Caco-2 (cell line): ENCODE results near the gene LPAR2. TPM values are rescaled to one million over a fixed set of nuclear protein-coding genes. Genes with fewer than 3 reads are reported as not detected.

Source experiments
- BruUV-seq: library from RNA; stranded (reverse); fragments of 400-500 nt; replicated peaks from 2 replicates; lab custom pipeline; 2021; lab: Mats Ljungman, UMichigan
- CTCF ChIA-PET: fragments of 300-600 bp; sonication (Branson Sonifier 250); formaldehyde crosslinking; loops from one replicate; lab custom pipeline; 2022; ENCODE audit warnings: antibody characterized with exemption; lab: Charles Lee
- POLR2A ChIA-PET: fragments of 300-600 bp; sonication (Branson Sonifier 250); formaldehyde crosslinking; loops from one replicate; lab custom pipeline; 2022; ENCODE audit warnings: antibody characterized with exemption; lab: Charles Lee
- DNase-seq, 2 experiments: peaks; one replicate each; pipeline versions ENCODE4 v3.0.0 to v3.0.0-alpha.2; 2020 to 2022
- H3K27me3 ChIP-seq: replicated peaks from 2 replicates; pipeline ENCODE4 v1.6.0; 2011; ENCODE audit warnings: low read length; ENCODE audit not compliant: control insufficient read depth, insufficient read depth
- H3K36me3 ChIP-seq: 2 replicates; pipeline ENCODE4 v1.5.1; 2011; ENCODE audit warnings: low read length; ENCODE audit not compliant: control insufficient read depth, insufficient read depth
- H3K4me1 ChIP-seq: fragments of 250-450 bp; sonication (Bioruptor Pico); 2 replicates; pipeline ENCODE4 v1.5.1; 2020; ENCODE audit warnings: mild to moderate bottlenecking
- H3K4me3 ChIP-seq: 2 replicates; pipeline ENCODE4 v1.5.1; 2011; ENCODE audit warnings: low read depth, mild to moderate bottlenecking, control low read depth, low read length
- H3K9me3 ChIP-seq: fragments of 250-450 bp; sonication (Bioruptor Pico); 2 replicates; pipeline ENCODE4 v1.5.1; 2020; ENCODE audit warnings: mild to moderate bottlenecking, moderate library complexity
- H3K27ac Mint-ChIP-seq: one replicate; pipeline ENCODE4 v1.8.0; 2022; ENCODE audit warnings: mixed read lengths; ENCODE audit not compliant: unreplicated experiment
- H3K27me3 Mint-ChIP-seq: one replicate; pipeline ENCODE4 v1.8.0; 2022; ENCODE audit warnings: mixed read lengths; ENCODE audit not compliant: insufficient read depth, unreplicated experiment
- H3K36me3 Mint-ChIP-seq: one replicate; pipeline ENCODE4 v1.8.0; 2022; ENCODE audit warnings: mild to moderate bottlenecking, mixed read lengths; ENCODE audit not compliant: insufficient read depth, unreplicated experiment
- H3K4me1 Mint-ChIP-seq: one replicate; pipeline ENCODE4 v1.8.0; 2022; ENCODE audit warnings: low read depth, mixed read lengths; ENCODE audit not compliant: unreplicated experiment
- H3K4me3 Mint-ChIP-seq: one replicate; pipeline ENCODE4 v1.8.0; 2022; ENCODE audit warnings: mild to moderate bottlenecking, moderate library complexity, mixed read lengths; ENCODE audit not compliant: unreplicated experiment
- H3K9me3 Mint-ChIP-seq: one replicate; pipeline ENCODE4 v1.8.0; 2022; ENCODE audit warnings: mixed read lengths; ENCODE audit not compliant: unreplicated experiment
- intact Hi-C: fragments of 100-400 bp; cut with micrococcal nuclease; formaldehyde crosslinking; loops from one replicate; pipeline ENCODE4 v1.10.0; 2022; ENCODE audit not compliant: unreplicated experiment
- total RNA-seq: library from RNA; stranded (reverse); gene quantifications from 2 replicates; pipeline ENCODE4 v1.2.3, GENCODE V29; 2022
- TF ChIP-seq, protein P1 (sequence below), 2 experiments: fragments of 200-600 bp in 1 of 2; IDR thresholded peaks; 1 replicate in 1 of 2; 2 replicates in 1 of 2; pipeline versions ENCODE4 v1.5.1 to v1.8.0; 2011 to 2022; ENCODE audit warnings: antibody characterized with exemption in 1 of 2, control low read depth in 1 of 2, inconsistent platforms in 1 of 2, low read depth in 1 of 2, low read length in 1 of 2, mild to moderate bottlenecking in 1 of 2, moderate library complexity in 1 of 2; ENCODE audit not compliant: insufficient read depth in 1 of 2, severe bottlenecking in 1 of 2, unreplicated experiment in 1 of 2

Gene LPAR2
- total RNA-seq, 1 experiment from 2014 or later, result 29.3 TPM

DNA sequence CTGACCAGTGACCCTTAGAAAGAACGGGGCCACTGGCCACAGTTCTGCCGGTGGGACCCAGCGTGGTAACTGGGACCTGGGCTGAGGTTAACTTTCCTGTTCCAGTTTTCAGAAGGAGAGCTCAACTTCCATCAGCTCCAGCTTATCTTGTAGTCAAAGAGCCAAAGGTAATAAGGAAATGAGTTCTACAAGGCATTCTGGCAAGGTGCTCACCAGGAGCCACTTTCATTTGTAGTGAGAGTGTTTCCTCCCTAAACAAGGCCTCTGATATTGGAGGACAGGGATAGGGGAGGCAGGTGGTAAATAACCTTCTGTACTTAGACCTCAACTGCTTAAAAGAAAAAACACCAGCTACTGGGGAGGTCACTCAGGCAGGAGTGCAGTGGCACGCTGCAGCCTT, 47.6 kb downstream of the LPAR2 start:
- no peaks in the 10 kb centered on the region for H3K4me1 ChIP-seq
- no peaks in the 10 kb centered on the region for H3K36me3 ChIP-seq
- Mint-ChIP-seq H3K27ac (no peak overlapping the region), H3K4me3 (no peak overlapping the region), H3K36me3 (peaks cover 7% of the 10 kb centered on the region), H3K27me3 (no peaks in the 10 kb centered on the region), H3K9me3 (no peaks in the 10 kb centered on the region), H3K4me1 (peaks cover 6% of the 10 kb centered on the region)
- H3K9me3 ChIP-seq, result no peaks in the 10 kb centered on the region
- TF ChIP-seq, protein P1, sequence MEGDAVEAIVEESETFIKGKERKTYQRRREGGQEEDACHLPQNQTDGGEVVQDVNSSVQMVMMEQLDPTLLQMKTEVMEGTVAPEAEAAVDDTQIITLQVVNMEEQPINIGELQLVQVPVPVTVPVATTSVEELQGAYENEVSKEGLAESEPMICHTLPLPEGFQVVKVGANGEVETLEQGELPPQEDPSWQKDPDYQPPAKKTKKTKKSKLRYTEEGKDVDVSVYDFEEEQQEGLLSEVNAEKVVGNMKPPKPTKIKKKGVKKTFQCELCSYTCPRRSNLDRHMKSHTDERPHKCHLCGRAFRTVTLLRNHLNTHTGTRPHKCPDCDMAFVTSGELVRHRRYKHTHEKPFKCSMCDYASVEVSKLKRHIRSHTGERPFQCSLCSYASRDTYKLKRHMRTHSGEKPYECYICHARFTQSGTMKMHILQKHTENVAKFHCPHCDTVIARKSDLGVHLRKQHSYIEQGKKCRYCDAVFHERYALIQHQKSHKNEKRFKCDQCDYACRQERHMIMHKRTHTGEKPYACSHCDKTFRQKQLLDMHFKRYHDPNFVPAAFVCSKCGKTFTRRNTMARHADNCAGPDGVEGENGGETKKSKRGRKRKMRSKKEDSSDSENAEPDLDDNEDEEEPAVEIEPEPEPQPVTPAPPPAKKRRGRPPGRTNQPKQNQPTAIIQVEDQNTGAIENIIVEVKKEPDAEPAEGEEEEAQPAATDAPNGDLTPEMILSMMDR (IDR thresholded peaks at IDR 0.05; ENCODE audit: insufficient read depth in 1 of 2, low read depth in 1 of 2, low read length in 1 of 2, severe bottlenecking in 1 of 2, unreplicated experiment in 1 of 2), result no peak
- POLR2A ChIA-PET, result no interaction called here
- no peak overlapping the region for H3K4me3 ChIP-seq
- BruUV-seq, result no TSS peak
- intact Hi-C loops, result no loop called here
- DNase-seq, result no peak
- no peaks in the 10 kb centered on the region for H3K27me3 ChIP-seq
- CTCF ChIA-PET, result no interaction called here

- DNase-seq, result no peak
- no peak overlapping the region for H3K4me3 ChIP-seq
- Mint-ChIP-seq H3K27ac (no peak overlapping the region), H3K9me3 (no peaks in the 10 kb centered on the region), H3K36me3 (peaks cover 9% of the 10 kb centered on the region), H3K27me3 (no peaks in the 10 kb centered on the region), H3K4me1 (peaks cover 7% of the 10 kb centered on the region), H3K4me3 (no peak overlapping the region)
- H3K27me3 ChIP-seq, result no peaks in the 10 kb centered on the region
- ChIA-PET CTCF (no interaction called here), POLR2A (no interaction called here)
- H3K9me3 ChIP-seq, result no peaks in the 10 kb centered on the region
- TF ChIP-seq, protein P1 (IDR thresholded peaks at IDR 0.05; ENCODE audit: insufficient read depth in 1 of 2, low read depth in 1 of 2, low read length in 1 of 2, severe bottlenecking in 1 of 2, unreplicated experiment in 1 of 2), result no peak
- no peaks in the 10 kb centered on the region for H3K4me1 ChIP-seq
- intact Hi-C loops, result no loop called here
- no TSS peak for BruUV-seq
- no peaks in the 10 kb centered on the region for H3K36me3 ChIP-seq
Measured at GRCh38 chr19:19579533-19580361, 48.3 kb downstream of the LPAR2 start.

DNA sequence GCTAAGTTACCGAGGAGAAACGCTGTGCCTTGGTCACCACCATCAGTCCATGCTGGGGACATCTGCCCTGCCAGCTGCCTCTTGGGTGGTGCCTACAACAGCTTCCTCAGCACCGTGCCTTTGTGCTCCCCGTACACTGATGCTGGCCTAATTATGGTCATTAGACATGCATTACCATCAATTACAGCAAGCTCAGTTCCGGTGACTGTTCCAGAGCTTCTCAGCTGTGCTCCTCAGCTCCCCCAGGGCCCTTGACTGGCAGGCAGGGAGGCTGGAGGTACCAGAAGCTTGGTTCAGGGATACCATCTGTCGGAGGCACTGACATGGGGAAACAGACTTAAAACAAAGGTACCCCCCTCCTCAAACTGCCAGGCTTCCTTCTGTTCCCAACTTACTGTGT, 49.8 kb downstream of the LPAR2 start:
- intact Hi-C loops, result no loop called here
- ChIA-PET POLR2A (no interaction called here), CTCF (no interaction called here)
- no peak overlapping the region for H3K4me3 ChIP-seq
- H3K27ac Mint-ChIP-seq, result no peak overlapping the region
- H3K36me3 Mint-ChIP-seq, result peaks cover 9% of the 10 kb centered on the region
- no peaks in the 10 kb centered on the region for H3K9me3 ChIP-seq
- no peaks in the 10 kb centered on the region for H3K36me3 ChIP-seq
- peaks cover 7% of the 10 kb centered on the region for H3K4me1 Mint-ChIP-seq
- no peaks in the 10 kb centered on the region for H3K9me3 Mint-ChIP-seq
- no peaks in the 10 kb centered on the region for H3K4me1 ChIP-seq
- no peaks in the 10 kb centered on the region for H3K27me3 ChIP-seq
- TF ChIP-seq, protein P1 (IDR thresholded peaks at IDR 0.05; ENCODE audit: insufficient read depth in 1 of 2, low read depth in 1 of 2, low read length in 1 of 2, severe bottlenecking in 1 of 2, unreplicated experiment in 1 of 2), result no peak
- no peak for DNase-seq
- no peaks in the 10 kb centered on the region for H3K27me3 Mint-ChIP-seq
- H3K4me3 Mint-ChIP-seq, result no peak overlapping the region
- BruUV-seq, result no TSS peak
